ENCODE data around the gene DOCK1. TPM values are rescaled to one million over a fixed set of nuclear protein-coding genes. Genes with fewer than 3 reads are reported as not detected.

Gene DOCK1
- total RNA-seq, 1 donor from 2014 or later, result 57.8 TPM

DNA sequence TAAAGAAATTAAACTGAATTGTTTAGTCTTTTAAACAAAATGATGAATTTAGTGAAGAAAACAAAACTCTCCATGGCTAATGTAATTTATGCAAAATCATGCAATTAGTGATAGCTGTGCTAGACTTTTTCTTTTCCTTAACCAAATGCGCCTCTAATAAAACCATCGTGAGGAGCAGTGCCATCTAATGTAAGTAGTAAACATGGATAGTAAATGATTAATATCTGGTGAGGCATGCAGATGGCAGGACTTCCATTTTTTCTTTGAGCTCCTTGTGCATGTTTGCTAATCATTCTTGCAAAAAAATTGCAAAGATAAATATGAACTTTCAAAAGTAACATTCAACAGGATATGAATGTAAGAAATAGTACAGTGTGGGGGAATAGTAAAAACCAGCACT lies 288.9 kb downstream of the DOCK1 start:
- TF ChIP-seq, protein P1, sequence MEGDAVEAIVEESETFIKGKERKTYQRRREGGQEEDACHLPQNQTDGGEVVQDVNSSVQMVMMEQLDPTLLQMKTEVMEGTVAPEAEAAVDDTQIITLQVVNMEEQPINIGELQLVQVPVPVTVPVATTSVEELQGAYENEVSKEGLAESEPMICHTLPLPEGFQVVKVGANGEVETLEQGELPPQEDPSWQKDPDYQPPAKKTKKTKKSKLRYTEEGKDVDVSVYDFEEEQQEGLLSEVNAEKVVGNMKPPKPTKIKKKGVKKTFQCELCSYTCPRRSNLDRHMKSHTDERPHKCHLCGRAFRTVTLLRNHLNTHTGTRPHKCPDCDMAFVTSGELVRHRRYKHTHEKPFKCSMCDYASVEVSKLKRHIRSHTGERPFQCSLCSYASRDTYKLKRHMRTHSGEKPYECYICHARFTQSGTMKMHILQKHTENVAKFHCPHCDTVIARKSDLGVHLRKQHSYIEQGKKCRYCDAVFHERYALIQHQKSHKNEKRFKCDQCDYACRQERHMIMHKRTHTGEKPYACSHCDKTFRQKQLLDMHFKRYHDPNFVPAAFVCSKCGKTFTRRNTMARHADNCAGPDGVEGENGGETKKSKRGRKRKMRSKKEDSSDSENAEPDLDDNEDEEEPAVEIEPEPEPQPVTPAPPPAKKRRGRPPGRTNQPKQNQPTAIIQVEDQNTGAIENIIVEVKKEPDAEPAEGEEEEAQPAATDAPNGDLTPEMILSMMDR (IDR thresholded peaks at IDR 0.05), result no peak
- H3K4me3 Mint-ChIP-seq (ENCODE audit: unreplicated experiment), result no peak overlapping the region
- H3K36me3 Mint-ChIP-seq (ENCODE audit: low read depth), result peaks cover 1% of the 10 kb centered on the region
- no peaks in the 10 kb centered on the region for H3K9me3 Mint-ChIP-seq (ENCODE audit: low read depth)
- no peaks in the 10 kb centered on the region for H3K27me3 Mint-ChIP-seq (ENCODE audit: low read depth)
- H3K27ac Mint-ChIP-seq (ENCODE audit: unreplicated experiment), result no peak overlapping the region
- DNase-seq (ENCODE audit: low spot score), result no peak
- H3K4me1 Mint-ChIP-seq (ENCODE audit: low read depth), result peaks cover 6% of the 10 kb centered on the region

DNA sequence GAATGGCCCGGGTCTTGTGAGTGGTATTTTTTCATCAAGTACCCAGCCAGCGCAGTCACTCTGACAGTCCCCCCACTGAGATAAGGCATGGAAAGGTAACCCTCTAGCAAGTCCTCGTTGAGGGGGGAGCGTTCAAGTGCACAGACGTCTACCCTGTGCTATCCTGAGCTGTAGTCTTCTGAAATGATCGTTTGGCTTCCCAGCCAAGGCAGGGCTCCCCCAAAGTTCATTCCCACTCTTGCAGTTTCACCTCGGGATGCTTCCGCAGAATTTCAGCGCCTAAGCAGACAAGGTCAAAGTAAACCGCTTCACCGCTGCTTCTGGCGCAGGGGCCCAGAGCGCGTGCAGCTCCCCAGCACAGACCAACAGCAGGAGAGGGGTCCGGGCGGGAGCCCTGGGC lies 289.4 kb downstream of the DOCK1 start:
- Mint-ChIP-seq H3K27me3 (ENCODE audit: low read depth) (no peaks in the 10 kb centered on the region), H3K4me3 (ENCODE audit: unreplicated experiment) (peak overlapping the region; percentile 2), H3K9me3 (ENCODE audit: low read depth) (no peaks in the 10 kb centered on the region), H3K27ac (ENCODE audit: unreplicated experiment) (no peak overlapping the region), H3K36me3 (ENCODE audit: low read depth) (peaks cover 1% of the 10 kb centered on the region), H3K4me1 (ENCODE audit: low read depth) (peaks cover 6% of the 10 kb centered on the region)
- DNase-seq (ENCODE audit: low spot score), result no peak
- TF ChIP-seq, protein P1 (IDR thresholded peaks at IDR 0.05), result no peak

DNA sequence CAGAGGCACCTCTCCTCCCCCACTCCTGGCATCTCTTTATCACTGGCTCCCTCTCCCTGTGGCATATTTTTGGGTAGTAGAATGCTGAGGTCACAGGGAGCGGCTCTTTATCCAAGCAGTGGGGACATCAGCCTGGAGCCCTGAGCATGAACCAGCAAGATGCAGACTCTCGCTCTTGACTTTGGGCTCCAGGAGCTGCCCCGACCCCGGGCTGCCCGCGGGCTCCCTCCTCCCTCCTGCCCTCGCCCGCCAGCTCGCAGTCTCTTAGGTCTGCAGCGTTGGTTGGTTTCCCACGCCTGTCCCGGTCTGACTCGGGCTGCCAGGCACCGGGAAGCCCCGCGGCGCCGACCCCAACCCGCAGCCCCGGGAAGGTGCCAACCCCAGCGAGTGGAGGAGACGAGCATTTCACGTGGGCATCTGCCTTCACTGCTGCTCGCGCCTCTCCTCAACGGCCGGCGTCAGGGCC lies 289.8 kb downstream of the DOCK1 start:
- Mint-ChIP-seq H3K36me3 (ENCODE audit: low read depth) (peaks cover 1% of the 10 kb centered on the region), H3K27ac (ENCODE audit: unreplicated experiment) (peak overlapping the region; percentile 12), H3K4me3 (ENCODE audit: unreplicated experiment) (peak overlapping the region; percentile 41), H3K4me1 (ENCODE audit: low read depth) (peaks cover 6% of the 10 kb centered on the region), H3K9me3 (ENCODE audit: low read depth) (no peaks in the 10 kb centered on the region), H3K27me3 (ENCODE audit: low read depth) (no peaks in the 10 kb centered on the region)
- DNase-seq (ENCODE audit: low spot score), result no peak
- TF ChIP-seq, protein P1 (IDR thresholded peaks at IDR 0.05), result no peak

DNA sequence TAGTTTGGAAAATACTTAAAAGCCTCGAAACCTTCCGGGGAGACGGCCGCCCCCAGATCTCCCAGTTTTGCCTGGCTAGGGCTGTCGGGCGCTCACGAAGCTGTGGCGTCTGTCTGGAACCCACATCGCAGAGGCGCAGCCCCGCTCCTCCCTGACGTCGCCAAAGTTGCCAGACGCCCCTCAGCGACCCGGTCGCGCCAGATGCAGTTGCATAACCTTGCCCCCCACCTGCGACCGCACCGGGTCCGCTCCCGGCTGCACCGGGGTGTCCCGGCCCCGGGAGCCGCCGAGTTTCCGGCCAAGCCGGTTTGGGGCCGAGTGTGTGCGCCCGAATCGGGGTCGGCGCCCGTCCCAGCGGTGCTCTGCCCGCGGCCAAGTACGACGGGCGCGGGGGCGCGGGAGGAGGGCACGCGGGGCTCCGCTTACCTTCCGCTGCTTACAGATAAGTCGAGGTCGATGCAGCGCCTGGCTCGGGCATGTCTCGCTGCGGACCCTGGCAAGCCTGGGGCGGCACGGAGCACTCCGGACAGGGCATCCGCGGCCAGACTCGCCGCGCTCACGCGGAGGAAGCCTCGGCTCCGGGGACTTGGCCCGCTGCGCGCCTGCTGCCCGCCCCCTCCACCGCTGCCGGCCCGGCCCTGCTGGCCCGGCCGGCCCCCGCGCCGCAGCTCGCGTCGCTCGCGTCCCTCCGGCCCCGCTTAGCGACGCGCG lies 290.5 kb downstream of the DOCK1 start:
- H3K9me3 Mint-ChIP-seq (ENCODE audit: low read depth), result no peaks in the 10 kb centered on the region
- TF ChIP-seq, protein P1 (IDR thresholded peaks at IDR 0.05), result no peak
- H3K36me3 Mint-ChIP-seq (ENCODE audit: low read depth), result peaks cover 1% of the 10 kb centered on the region
- no peaks in the 10 kb centered on the region for H3K27me3 Mint-ChIP-seq (ENCODE audit: low read depth)
- no peak overlapping the region for H3K27ac Mint-ChIP-seq (ENCODE audit: unreplicated experiment)
- peak overlapping the region; percentile 41 for H3K4me3 Mint-ChIP-seq (ENCODE audit: unreplicated experiment)
- DNase-seq (ENCODE audit: low spot score), result no peak
- H3K4me1 Mint-ChIP-seq (ENCODE audit: low read depth), result peaks cover 6% of the 10 kb centered on the region

DNA sequence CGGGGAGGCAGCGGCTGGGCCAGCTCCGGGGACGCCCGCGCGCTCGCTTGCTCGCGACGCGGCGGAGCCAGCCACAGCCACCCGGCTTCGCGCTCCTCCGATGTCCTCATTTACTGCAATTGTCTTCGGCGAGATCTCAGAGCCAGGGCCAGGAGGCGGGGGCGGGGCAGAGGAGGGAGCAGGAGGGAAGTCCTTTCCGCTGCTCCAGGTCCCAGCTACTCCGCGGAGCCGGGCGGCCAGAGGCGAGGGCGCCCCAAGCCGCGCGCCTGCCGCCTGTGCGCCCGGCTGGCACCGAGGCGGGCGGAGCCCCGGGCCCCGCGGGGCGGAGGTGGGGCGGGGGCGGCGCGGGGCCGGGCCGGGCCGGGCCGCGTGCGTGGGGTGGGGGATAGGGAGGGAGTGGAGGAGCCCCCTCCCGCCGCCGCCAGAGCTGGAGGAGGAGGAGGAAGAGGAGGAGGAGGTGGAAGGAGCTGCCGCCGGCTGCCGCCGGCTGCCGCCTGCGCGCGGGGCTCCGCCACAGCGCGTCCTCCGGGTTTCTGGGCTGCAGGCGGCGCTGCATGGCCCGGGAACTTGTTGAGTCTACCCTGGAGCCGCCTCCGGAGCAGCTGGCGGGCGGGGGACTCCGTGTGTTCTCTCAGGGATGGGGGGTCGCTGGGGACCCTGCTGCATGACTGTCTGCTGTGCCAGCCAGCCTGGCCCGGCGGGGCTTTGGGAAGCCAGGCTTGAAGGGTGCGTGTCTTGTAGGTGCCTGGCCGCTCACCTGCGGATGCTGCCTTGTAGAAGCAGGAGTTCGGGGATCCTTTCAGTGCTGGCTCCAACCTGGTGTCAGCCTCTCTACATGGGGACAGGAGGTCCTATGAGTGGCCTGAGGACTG lies 291.3 kb downstream of the DOCK1 start, which contains the start of gene INSYN2A:
TSS of gene INSYN2A (minus strand) at position 310 of the 872 bp plus-strand sequence. CDS start 20,196 bp downstream, outside the sequence.
- Mint-ChIP-seq H3K4me3 (ENCODE audit: unreplicated experiment) (peak within 1 kb of the TSS; percentile 75), H3K27ac (ENCODE audit: unreplicated experiment) (peak within 1 kb of the TSS; percentile 22), H3K4me1 (ENCODE audit: low read depth) (peaks cover 6% of the 10 kb centered on the region), H3K36me3 (ENCODE audit: low read depth) (no peaks in the 10 kb centered on the region), H3K27me3 (ENCODE audit: low read depth) (no peaks in the 10 kb centered on the region), H3K9me3 (ENCODE audit: low read depth) (no peaks in the 10 kb centered on the region)
- no peak for DNase-seq (ENCODE audit: low spot score)
- TF ChIP-seq, protein P1 (IDR thresholded peaks at IDR 0.05), result peak; percentile 75
